Measurements from ENCODE around the gene NEDD4L.

Gene NEDD4L

GRCh38 chr18:58298251-58299134 is 254.5 kb downstream of the NEDD4L start:
- DNase-seq (ENCODE audit: low read depth): no peak
- no peak for TF ChIP-seq MYC (IDR thresholded peaks at IDR 0.05; ENCODE audit: low read depth, low read length)
- no peak for TF ChIP-seq MAX (IDR thresholded peaks at IDR 0.05; ENCODE audit: low read depth, low read length)
- no peak for TF ChIP-seq CTCF (IDR thresholded peaks at IDR 0.05; ENCODE audit: low read depth, low read length)
- no peak for TF ChIP-seq POLR2A (IDR thresholded peaks at IDR 0.05; ENCODE audit: extremely low read depth, insufficient read length)
- H3K4me3 ChIP-seq (ENCODE audit: low read depth, low read length): no peak overlapping the region

- no peak overlapping the region for H3K4me3 ChIP-seq (ENCODE audit: low read depth, low read length)
- no peak for DNase-seq (ENCODE audit: low read depth)
- TF ChIP-seq POLR2A (IDR thresholded peaks at IDR 0.05; ENCODE audit: extremely low read depth, insufficient read length): no peak
These were observed 255.1 kb downstream of the NEDD4L start for GRCh38 chr18:58299135-58299473.

GRCh38 chr18:58299936-58300335 is 255.9 kb downstream of the NEDD4L start:
- DNase-seq (ENCODE audit: low read depth): no peak
- TF ChIP-seq MAX (IDR thresholded peaks at IDR 0.05; ENCODE audit: low read depth, low read length) (no peak), CTCF (IDR thresholded peaks at IDR 0.05; ENCODE audit: low read depth, low read length) (no peak), MYC (IDR thresholded peaks at IDR 0.05; ENCODE audit: low read depth, low read length) (no peak), POLR2A (IDR thresholded peaks at IDR 0.05; ENCODE audit: extremely low read depth, insufficient read length) (no peak)

GRCh38 chr18:58300867-58301266 is 256.8 kb downstream of the NEDD4L start:
- TF ChIP-seq MAX (IDR thresholded peaks at IDR 0.05; ENCODE audit: low read depth, low read length) (no peak), MYC (IDR thresholded peaks at IDR 0.05; ENCODE audit: low read depth, low read length) (no peak), CTCF (IDR thresholded peaks at IDR 0.05; ENCODE audit: low read depth, low read length) (no peak), POLR2A (IDR thresholded peaks at IDR 0.05; ENCODE audit: extremely low read depth, insufficient read length) (no peak)
- no peak overlapping the region for H3K4me3 ChIP-seq (ENCODE audit: low read depth, low read length)
- DNase-seq (ENCODE audit: low read depth): no peak

More at GRCh38 chr18:58299936-58300335, 255.9 kb downstream of the NEDD4L start:
- H3K4me3 ChIP-seq (ENCODE audit: low read depth, low read length): no peak overlapping the region

GRCh38 chr18:58302811-58303210 is 258.8 kb downstream of the NEDD4L start:
- H3K4me3 ChIP-seq (ENCODE audit: low read depth, low read length): no peak overlapping the region
- no peak for TF ChIP-seq POLR2A (IDR thresholded peaks at IDR 0.05; ENCODE audit: extremely low read depth, insufficient read length)
- TF ChIP-seq CTCF (IDR thresholded peaks at IDR 0.05; ENCODE audit: low read depth, low read length): no peak
- no peak for TF ChIP-seq MYC (IDR thresholded peaks at IDR 0.05; ENCODE audit: low read depth, low read length)
- TF ChIP-seq MAX (IDR thresholded peaks at IDR 0.05; ENCODE audit: low read depth, low read length): no peak
- DNase-seq (ENCODE audit: low read depth): no peak

- DNase-seq (ENCODE audit: low read depth): no peak
- H3K4me3 ChIP-seq (ENCODE audit: low read depth, low read length): no peak overlapping the region
- TF ChIP-seq CTCF (IDR thresholded peaks at IDR 0.05; ENCODE audit: low read depth, low read length): no peak
- TF ChIP-seq MYC (IDR thresholded peaks at IDR 0.05; ENCODE audit: low read depth, low read length): no peak
- TF ChIP-seq POLR2A (IDR thresholded peaks at IDR 0.05; ENCODE audit: extremely low read depth, insufficient read length): no peak
- no peak for TF ChIP-seq MAX (IDR thresholded peaks at IDR 0.05; ENCODE audit: low read depth, low read length)
These were observed 259.3 kb downstream of the NEDD4L start for GRCh38 chr18:58303363-58303762.
